Measurements from ENCODE around the gene SLC39A7.
"Not testable (repeated sequence)": the region's sequence is repeated elsewhere in the genome, so short reads cannot be mapped to it uniquely, and the experiment has no call there.

The SLC39A7 gene

DNA sequence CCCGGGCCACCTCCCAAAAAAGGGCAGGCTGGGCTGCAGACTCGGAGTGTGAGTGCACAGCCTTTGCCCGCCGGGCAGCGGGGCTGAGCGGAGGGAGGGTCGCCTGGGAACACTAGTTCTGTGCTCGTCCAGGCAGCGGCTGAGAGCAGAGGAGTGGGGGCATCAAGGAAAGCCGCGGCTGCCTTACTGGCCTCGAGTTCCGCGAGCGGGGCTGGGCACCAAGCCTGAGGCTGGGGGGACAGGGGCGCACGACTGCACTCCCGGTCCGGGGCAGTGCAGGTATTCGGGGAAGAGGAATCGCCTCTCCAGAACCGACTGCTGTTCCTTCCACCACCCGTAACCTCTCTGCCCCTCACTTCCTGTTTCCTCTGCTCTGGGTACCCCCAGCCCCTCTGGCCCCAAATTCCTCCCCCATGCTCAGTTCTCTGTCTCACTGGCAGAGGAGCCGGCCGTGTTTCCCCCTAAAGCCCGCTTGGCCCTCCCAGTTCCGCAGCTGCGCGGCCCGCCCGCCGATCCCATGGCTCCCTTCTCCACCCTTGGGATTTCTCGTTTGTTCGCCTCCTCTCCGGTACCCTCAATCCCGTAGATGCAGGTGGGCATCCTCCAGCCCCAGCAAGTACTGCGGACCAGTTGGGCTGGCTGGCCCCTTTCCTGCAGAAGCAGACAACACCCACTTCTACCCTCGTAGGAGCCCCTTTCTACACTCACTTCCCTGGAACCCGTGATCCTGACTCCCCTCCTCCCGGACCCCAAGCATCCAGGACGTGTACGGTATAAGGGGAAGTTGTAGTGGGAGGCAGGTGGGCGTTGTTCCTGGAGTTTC is 12.7 kb downstream of the SLC39A7 start:
- H3K4me1 ChIP-seq (ENCODE audit: control insufficient read depth, insufficient read depth, low read length) = peaks cover 13% of the 10 kb centered on the region
- H3K4me3 ChIP-seq (ENCODE audit: low read length) = peak overlapping the region; percentile 7
- H3K27me3 ChIP-seq (ENCODE audit: control insufficient read depth, insufficient read depth, low read length) = peaks cover 19% of the 10 kb centered on the region
- H3K9ac ChIP-seq (ENCODE audit: low read length) = peak overlapping the region; percentile 61
- H3K9me3 ChIP-seq (ENCODE audit: control insufficient read depth, low read length) = no peaks in the 10 kb centered on the region
- H3K36me3 ChIP-seq (ENCODE audit: control insufficient read depth, insufficient read depth, low read length) = peaks cover 7% of the 10 kb centered on the region

GRCh38 chr6:33213989-33214335 is 13.3 kb downstream of the SLC39A7 start:
- Histone ChIP-seq H3K9ac (ENCODE audit: low read length) (no peak overlapping the region), H3K27me3 (ENCODE audit: control insufficient read depth, insufficient read depth, low read length) (peaks cover 19% of the 10 kb centered on the region), H3K36me3 (ENCODE audit: control insufficient read depth, insufficient read depth, low read length) (peaks cover 7% of the 10 kb centered on the region), H3K4me1 (ENCODE audit: control insufficient read depth, insufficient read depth, low read length) (peaks cover 13% of the 10 kb centered on the region), H3K9me3 (ENCODE audit: control insufficient read depth, low read length) (no peaks in the 10 kb centered on the region), H3K4me3 (ENCODE audit: low read length) (no peak overlapping the region)

GRCh38 chr6:33215271-33216116 is 14.8 kb downstream of the SLC39A7 start:
- Histone ChIP-seq H3K9me3 (ENCODE audit: control insufficient read depth, low read length) (no peaks in the 10 kb centered on the region), H3K27me3 (ENCODE audit: control insufficient read depth, insufficient read depth, low read length) (peaks cover 19% of the 10 kb centered on the region)

DNA sequence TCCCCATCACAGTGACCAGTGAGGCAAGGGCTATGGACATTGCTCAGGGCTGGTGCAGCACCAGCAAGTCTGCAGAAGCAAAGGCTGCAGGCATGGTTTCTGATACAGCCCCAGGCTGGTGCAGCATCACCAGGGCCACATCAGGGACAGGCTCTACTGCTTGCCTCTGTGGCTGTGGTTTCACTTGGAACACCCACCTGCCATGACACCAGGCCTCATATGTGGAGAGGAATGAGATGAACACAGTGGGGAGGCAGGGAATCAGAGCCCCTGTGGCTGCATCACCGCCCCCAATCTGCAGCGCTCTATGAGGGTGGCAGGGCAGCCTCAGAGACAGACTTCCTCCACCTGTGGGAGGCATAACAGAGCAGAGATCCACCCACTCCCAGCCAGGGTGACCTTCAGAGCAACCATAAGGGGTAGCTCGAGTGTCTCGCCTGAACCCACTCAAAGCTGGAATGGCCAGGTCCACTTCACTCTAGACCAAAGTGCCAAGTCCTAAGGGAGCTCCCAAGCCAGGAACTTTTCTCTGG is 15.5 kb downstream of the SLC39A7 start:
- H3K9me3 ChIP-seq (ENCODE audit: control insufficient read depth, low read length) = no peaks in the 10 kb centered on the region
- H3K27me3 ChIP-seq (ENCODE audit: control insufficient read depth, insufficient read depth, low read length) = peaks cover 19% of the 10 kb centered on the region
- no peak overlapping the region for H3K4me3 ChIP-seq (ENCODE audit: low read length)
- H3K36me3 ChIP-seq (ENCODE audit: control insufficient read depth, insufficient read depth, low read length) = no peaks in the 10 kb centered on the region
- H3K4me1 ChIP-seq (ENCODE audit: control insufficient read depth, insufficient read depth, low read length) = peaks cover 13% of the 10 kb centered on the region
- H3K9ac ChIP-seq (ENCODE audit: low read length) = no peak overlapping the region

More at GRCh38 chr6:33215271-33216116, 14.8 kb downstream of the SLC39A7 start:
- Histone ChIP-seq H3K9ac (ENCODE audit: low read length) (no peak overlapping the region), H3K4me1 (ENCODE audit: control insufficient read depth, insufficient read depth, low read length) (peaks cover 13% of the 10 kb centered on the region), H3K4me3 (ENCODE audit: low read length) (no peak overlapping the region), H3K36me3 (ENCODE audit: control insufficient read depth, insufficient read depth, low read length) (no peaks in the 10 kb centered on the region)

DNA sequence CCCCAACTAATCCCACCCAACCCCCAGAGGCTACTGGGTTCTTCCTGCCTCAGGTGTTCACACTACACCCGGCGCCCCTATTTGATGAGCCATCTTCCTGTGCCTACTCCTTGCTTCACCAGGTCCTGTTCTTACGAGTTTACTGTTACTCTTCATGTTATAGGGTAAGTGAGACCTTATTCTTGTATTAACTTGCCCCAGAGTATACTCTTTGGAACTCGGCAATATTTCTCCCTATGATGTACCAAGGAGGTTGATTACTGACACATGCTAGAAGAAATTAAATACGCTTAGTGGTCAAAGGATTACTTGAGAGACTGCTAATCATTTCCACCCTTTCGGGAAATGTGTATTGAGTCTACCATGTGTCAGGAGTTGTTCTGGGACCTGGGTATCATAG is 16.6 kb downstream of the SLC39A7 start:
- H3K9ac ChIP-seq (ENCODE audit: low read length) = no peak overlapping the region
- no peaks in the 10 kb centered on the region for H3K36me3 ChIP-seq (ENCODE audit: control insufficient read depth, insufficient read depth, low read length)
- peaks cover 13% of the 10 kb centered on the region for H3K4me1 ChIP-seq (ENCODE audit: control insufficient read depth, insufficient read depth, low read length)
- H3K9me3 ChIP-seq (ENCODE audit: control insufficient read depth, low read length) = no peaks in the 10 kb centered on the region
- H3K4me3 ChIP-seq (ENCODE audit: low read length) = no peak overlapping the region
- peaks cover 19% of the 10 kb centered on the region for H3K27me3 ChIP-seq (ENCODE audit: control insufficient read depth, insufficient read depth, low read length)

- H3K27me3 ChIP-seq (ENCODE audit: control insufficient read depth, insufficient read depth, low read length) = peaks cover 16% of the 10 kb centered on the region
- H3K9ac ChIP-seq (ENCODE audit: low read length) = no peak overlapping the region
- H3K36me3 ChIP-seq (ENCODE audit: control insufficient read depth, insufficient read depth, low read length) = no peaks in the 10 kb centered on the region
- H3K9me3 ChIP-seq (ENCODE audit: control insufficient read depth, low read length) = no peaks in the 10 kb centered on the region
- peaks cover 12% of the 10 kb centered on the region for H3K4me1 ChIP-seq (ENCODE audit: control insufficient read depth, insufficient read depth, low read length)
- no peak overlapping the region for H3K4me3 ChIP-seq (ENCODE audit: low read length)
Observed at GRCh38 chr6:33217681-33218080, 17.0 kb downstream of the SLC39A7 start.

- H3K27me3 ChIP-seq (ENCODE audit: control insufficient read depth, insufficient read depth, low read length); H3K4me3 ChIP-seq (ENCODE audit: low read length); H3K36me3 ChIP-seq (ENCODE audit: control insufficient read depth, insufficient read depth, low read length); H3K9me3 ChIP-seq (ENCODE audit: control insufficient read depth, low read length); H3K9ac ChIP-seq (ENCODE audit: low read length); H3K4me1 ChIP-seq (ENCODE audit: control insufficient read depth, insufficient read depth, low read length): not testable (repeated sequence)
Observed at GRCh38 chr6:33226503-33227120, 25.9 kb downstream of the SLC39A7 start.

- Histone ChIP-seq H3K36me3 (ENCODE audit: control insufficient read depth, insufficient read depth, low read length) (no peaks in the 10 kb centered on the region), H3K4me3 (ENCODE audit: low read length) (no peak overlapping the region), H3K27me3 (ENCODE audit: control insufficient read depth, insufficient read depth, low read length) (peaks cover 13% of the 10 kb centered on the region), H3K9me3 (ENCODE audit: control insufficient read depth, low read length) (no peaks in the 10 kb centered on the region), H3K4me1 (ENCODE audit: control insufficient read depth, insufficient read depth, low read length) (no peaks in the 10 kb centered on the region), H3K9ac (ENCODE audit: low read length) (no peak overlapping the region)
Observed at GRCh38 chr6:33235221-33235634, 34.6 kb downstream of the SLC39A7 start.

- H3K9ac ChIP-seq (ENCODE audit: low read length) = no peak overlapping the region
- no peaks in the 10 kb centered on the region for H3K4me1 ChIP-seq (ENCODE audit: control insufficient read depth, insufficient read depth, low read length)
- no peaks in the 10 kb centered on the region for H3K36me3 ChIP-seq (ENCODE audit: control insufficient read depth, insufficient read depth, low read length)
- no peak overlapping the region for H3K4me3 ChIP-seq (ENCODE audit: low read length)
- peaks cover 13% of the 10 kb centered on the region for H3K27me3 ChIP-seq (ENCODE audit: control insufficient read depth, insufficient read depth, low read length)
- no peaks in the 10 kb centered on the region for H3K9me3 ChIP-seq (ENCODE audit: control insufficient read depth, low read length)
Observed at GRCh38 chr6:33236328-33236727, 35.7 kb downstream of the SLC39A7 start.

GRCh38 chr6:33236852-33237251 is 36.2 kb downstream of the SLC39A7 start:
- Histone ChIP-seq H3K36me3 (ENCODE audit: control insufficient read depth, insufficient read depth, low read length) (no peaks in the 10 kb centered on the region), H3K4me3 (ENCODE audit: low read length) (no peak overlapping the region), H3K9ac (ENCODE audit: low read length) (no peak overlapping the region), H3K27me3 (ENCODE audit: control insufficient read depth, insufficient read depth, low read length) (peaks cover 13% of the 10 kb centered on the region), H3K4me1 (ENCODE audit: control insufficient read depth, insufficient read depth, low read length) (no peaks in the 10 kb centered on the region), H3K9me3 (ENCODE audit: control insufficient read depth, low read length) (no peaks in the 10 kb centered on the region)

DNA sequence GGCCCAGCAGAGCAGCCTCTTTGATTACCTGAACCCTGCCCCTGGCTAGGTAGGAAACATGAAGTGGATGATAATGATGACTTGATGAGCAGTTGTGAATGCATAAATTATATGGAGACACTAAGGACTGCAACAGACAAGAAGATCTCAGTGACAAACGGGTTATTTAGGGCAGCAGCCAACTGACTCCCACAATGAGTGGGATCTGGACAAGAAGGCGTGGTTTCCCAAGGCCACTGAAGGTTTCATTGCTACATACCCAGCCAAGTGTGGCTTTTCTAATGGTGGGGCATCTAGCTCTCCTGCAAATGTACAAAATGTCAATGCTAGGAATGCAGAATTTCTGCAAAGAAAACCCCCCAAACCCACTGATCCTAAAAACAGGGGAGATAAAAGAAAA is 37.1 kb downstream of the SLC39A7 start:
- Histone ChIP-seq H3K9ac (ENCODE audit: low read length) (no peak overlapping the region), H3K9me3 (ENCODE audit: control insufficient read depth, low read length) (no peaks in the 10 kb centered on the region)

DNA sequence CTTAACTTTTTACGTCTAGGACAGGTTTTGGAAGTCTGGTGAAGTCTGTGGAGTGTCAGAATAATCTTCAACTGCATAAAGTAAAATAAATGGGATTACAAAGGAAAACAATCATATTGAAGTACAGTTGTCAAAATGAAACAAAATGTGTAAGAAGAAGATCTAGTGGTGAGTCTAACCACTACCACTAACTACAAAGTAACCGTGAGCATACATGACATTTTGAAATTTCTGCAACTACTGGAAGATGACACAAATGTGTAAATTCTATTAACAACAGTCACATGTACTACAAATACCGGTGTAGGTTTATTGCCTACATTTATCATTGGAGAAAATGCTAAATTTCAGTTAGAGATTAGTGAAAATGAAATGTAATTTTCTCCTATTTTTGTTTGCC is 41.3 kb downstream of the SLC39A7 start:
- Histone ChIP-seq H3K36me3 (ENCODE audit: control insufficient read depth, insufficient read depth, low read length) (no peaks in the 10 kb centered on the region), H3K9ac (ENCODE audit: low read length) (no peak overlapping the region), H3K4me1 (ENCODE audit: control insufficient read depth, insufficient read depth, low read length) (no peaks in the 10 kb centered on the region), H3K9me3 (ENCODE audit: control insufficient read depth, low read length) (no peaks in the 10 kb centered on the region), H3K27me3 (ENCODE audit: control insufficient read depth, insufficient read depth, low read length) (no peaks in the 10 kb centered on the region), H3K4me3 (ENCODE audit: low read length) (no peak overlapping the region)

More for the DNA sequence above, 37.1 kb downstream of the SLC39A7 start:
- Histone ChIP-seq H3K4me1 (ENCODE audit: control insufficient read depth, insufficient read depth, low read length) (no peaks in the 10 kb centered on the region), H3K27me3 (ENCODE audit: control insufficient read depth, insufficient read depth, low read length) (peaks cover 9% of the 10 kb centered on the region), H3K36me3 (ENCODE audit: control insufficient read depth, insufficient read depth, low read length) (no peaks in the 10 kb centered on the region), H3K4me3 (ENCODE audit: low read length) (no peak overlapping the region)

Measured in mucosa of stomach (tissue), 1 donor.